Urothelium cell line (cell line): ENCODE measurements around the gene MRPL20.
A peak's percentile ranks its signal among the peaks of the same experiment; 100 is the strongest.
"Not testable (repeated sequence)": the region's sequence is repeated elsewhere in the genome, so short reads cannot be mapped to it uniquely, and the experiment has no call there.

ENCODE experiments used
- DNase-seq: peaks from one replicate; pipeline ENCODE4 v3.0.0; 2011; ENCODE audit warnings: low spot score, mixed read lengths
- FAIRE-seq: peaks from 2 replicates; lab custom pipeline; 2011; peaks lifted over from hg19 to GRCh38; lab: Jason Lieb, UNC

Gene MRPL20

GRCh38 chr1:1406821-1407635 is at the start of gene MRPL20:
MRPL20 (minus strand) TSS chr1:1407293; CDS start chr1:1407217, 76 bp downstream.
- DNase-seq (peak; percentile 92), FAIRE-seq (peak; percentile 69)

DNA sequence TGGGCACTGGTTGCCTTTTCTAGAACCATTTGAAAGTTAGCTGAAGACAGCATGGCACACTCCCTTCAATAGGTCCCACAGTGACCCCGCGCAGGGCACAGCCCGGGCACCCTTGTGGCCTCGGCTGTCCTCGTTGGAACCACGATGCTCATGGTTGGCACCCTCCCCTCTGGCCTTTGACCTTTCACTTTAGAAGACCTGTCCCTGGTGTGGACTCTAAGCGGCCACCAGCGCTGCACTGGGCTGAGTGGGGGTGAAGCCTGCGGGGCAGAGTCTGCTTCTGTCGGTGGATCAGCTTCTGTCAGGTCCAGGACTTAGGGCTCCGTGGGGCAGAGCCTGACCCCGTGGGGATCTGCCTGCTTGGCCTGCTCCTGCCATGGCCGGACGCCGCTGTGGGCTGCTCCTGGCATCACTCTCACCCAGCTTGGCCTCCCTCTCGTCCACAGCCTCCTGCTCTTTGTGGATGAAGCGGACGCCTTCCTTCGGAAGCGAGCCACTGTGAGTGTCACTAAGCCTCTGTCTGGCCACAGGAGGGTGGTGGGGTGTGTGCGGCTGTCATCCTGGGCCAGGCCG is 49.7 kb upstream of the MRPL20 start:
- FAIRE-seq, DNase-seq: not testable (repeated sequence)

- FAIRE-seq, DNase-seq: not testable (repeated sequence)
These were observed 48.8 kb upstream of the MRPL20 start for GRCh38 chr1:1455934-1456333.

DNA sequence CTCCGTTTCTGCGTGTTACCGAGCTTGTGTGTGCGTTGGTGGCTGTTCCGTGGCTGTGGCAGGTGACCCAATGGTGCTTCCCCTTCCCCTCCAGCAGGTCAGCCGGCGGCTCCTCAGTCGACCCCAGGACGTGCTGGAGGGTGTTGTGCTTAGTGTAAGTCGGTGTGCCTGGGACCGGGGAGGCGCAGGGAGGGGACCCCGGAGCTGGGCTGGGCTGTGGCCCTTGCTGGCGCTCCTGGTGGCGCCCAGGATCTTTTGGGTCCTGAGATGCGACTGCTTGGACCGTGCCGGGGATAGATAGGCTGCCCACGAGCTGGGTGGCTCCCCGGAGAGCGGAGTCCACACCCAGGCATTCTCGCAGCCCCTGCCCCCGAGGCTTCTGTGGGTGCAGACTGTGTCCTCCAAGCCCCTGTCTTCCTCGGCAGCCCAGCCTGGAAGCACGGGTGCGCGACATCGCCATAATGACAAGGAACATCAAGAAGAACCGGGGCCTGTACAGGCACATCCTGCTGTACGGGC is 48.3 kb upstream of the MRPL20 start:
- no peak for DNase-seq
- FAIRE-seq, result no peak

GRCh38 chr1:1454286-1455056 is 47.4 kb upstream of the MRPL20 start:
- not testable (repeated sequence) for DNase-seq, FAIRE-seq

DNA sequence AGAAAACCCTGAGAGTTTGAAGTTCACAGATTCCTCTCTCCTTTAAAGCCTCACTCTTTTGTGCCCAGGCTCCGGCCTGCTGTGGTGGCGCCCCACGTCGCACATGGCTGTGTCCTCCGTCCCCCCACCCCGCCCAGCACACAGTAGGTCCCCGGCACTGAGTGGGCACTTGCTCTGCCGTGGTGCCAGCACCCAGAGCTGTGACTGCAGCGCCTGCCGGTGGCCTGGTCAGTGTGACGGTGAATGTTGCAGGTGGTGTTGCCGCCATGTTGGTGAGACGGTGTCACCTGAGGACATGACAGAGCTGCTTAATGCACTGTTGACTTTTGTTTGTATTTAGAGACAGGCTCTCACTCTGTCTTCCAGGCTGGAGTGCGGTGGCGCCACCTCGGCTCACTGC is 45.8 kb upstream of the MRPL20 start:
- no peak for DNase-seq
- no peak for FAIRE-seq

GRCh38 chr1:1452365-1452739 is 45.3 kb upstream of the MRPL20 start:
- DNase-seq, FAIRE-seq: not testable (repeated sequence)

- DNase-seq (no peak), FAIRE-seq (no peak)
These were observed 44.7 kb upstream of the MRPL20 start for GRCh38 chr1:1451696-1452364.

DNA sequence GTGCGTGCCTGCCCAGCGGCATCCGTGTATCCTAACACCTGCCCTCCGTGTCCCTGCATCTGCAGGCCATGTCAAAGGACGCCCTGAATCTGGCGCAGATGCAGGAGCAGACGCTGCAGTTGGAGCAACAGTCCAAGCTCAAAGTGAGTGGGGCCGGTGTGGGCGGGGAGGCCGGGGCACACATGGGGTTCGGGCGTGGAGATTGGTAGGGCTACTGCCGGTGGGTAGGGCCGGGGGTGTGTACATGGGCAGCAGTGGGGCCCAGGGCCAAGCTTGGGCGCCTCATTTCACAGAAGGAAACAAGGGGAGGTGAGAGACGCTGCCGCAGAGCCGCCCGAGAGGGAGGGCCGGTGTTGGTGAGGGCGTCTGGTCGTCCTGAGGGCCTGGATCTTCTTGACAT is 43.5 kb upstream of the MRPL20 start:
- not testable (repeated sequence) for DNase-seq
- peak; percentile 75 for FAIRE-seq

DNA sequence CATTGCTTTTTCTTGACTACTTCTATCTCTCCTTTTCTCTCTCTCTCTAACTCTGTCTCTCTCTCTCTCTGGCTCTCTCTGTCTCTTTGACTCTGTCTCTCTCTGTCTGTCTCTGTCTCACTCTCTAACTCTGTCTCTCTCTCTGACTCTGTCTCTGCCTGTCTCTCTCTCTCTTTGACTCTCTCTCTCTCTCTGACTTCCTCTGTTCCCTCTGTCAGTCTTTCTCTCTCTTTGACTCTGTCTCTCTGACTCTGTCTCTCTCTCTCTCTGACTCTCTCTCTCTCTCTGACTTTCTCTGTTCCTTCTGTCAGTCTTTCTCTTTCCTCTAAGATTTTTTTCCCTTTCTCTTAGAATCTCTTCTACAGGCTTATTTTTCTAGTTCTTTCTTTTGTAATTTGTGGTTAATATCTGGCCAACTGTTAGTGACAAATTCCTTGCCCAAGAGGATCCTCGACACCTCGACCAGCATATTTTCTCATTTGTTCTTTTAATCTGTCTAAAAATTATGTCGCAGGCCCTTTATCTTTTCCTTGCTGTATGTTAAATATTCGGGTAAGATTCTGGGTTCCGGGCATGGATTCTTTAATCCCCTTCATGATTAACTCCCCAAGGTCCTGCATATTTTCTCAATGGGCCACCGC is 42.1 kb upstream of the MRPL20 start, which contains the start of gene ATAD3C:
Gene ATAD3C, plus strand, starts transcription at position 591 of the 641 bp plus-strand sequence. CDS start 995 bp downstream, outside the sequence.
- FAIRE-seq (no peak), DNase-seq (no peak)

DNA sequence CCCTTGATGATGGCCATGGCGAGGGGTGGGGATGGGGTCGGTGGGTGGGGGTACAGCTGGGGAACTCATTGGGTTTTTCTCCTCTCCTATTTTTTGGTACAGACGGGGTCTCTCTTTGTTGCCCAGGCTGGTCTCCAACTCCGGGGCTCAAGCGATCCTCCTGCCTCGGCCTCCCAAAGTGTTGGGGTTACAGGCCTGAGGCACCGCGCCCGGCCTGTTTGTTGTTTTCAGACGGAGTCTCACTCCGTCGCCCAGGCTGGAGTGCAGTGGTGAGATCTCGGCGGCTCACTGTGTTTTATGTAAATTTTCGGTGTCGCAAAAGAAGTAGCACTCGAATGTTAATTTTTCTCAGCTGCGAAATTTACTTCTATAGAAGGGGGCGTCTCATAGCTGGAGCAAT is 39.5 kb upstream of the MRPL20 start:
- not testable (repeated sequence) for DNase-seq, FAIRE-seq

GRCh38 chr1:1442069-1442770 is 35.1 kb upstream of the MRPL20 start:
- FAIRE-seq, result no peak
- DNase-seq, result no peak

DNA sequence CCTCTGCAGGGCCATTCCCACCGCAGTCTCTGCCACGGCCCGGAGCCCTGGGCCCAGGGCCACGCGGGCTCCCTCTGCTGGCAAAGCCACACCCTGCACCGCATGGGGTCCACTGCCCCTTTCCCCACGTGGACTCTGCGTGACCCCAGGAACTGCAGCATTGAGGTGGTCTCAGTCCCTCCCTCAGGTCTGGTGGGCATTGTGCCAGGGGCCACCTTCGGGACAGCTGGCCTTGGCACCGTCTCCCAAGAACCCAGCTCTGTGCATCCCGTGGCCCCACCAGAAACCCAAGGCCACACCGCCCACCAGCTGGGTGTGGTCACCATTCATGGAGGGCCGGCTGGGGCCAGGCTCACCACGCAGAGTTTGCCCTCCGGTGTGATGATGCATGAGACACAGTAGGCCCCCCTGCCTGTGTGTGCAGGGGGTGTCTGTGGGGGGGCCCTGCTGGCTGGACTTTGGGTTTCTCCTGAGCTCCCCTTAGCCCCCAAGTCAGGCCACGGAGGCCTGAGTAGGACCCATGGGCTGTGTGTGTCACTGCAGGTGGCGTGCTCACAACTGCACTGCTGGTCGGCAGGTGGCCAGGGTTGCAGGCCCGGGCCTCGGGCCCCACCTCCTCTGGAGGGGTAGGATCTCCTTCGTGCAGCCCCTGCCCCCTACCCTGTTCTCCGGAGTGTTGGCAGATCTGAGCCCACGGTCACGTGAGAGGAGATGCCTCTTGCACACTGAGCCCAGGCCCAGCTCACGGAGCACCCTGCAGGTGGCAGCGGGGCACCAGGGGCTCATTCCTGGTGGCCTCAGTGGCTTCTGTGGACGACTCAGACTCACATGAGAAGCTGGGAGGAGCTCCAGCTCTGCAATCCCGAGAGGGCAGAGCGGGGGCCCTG is 34.2 kb upstream of the MRPL20 start:
- DNase-seq (peak; percentile 77), FAIRE-seq (no peak)

GRCh38 chr1:1440262-1441001 is 33.3 kb upstream of the MRPL20 start:
- no peak for FAIRE-seq

DNA sequence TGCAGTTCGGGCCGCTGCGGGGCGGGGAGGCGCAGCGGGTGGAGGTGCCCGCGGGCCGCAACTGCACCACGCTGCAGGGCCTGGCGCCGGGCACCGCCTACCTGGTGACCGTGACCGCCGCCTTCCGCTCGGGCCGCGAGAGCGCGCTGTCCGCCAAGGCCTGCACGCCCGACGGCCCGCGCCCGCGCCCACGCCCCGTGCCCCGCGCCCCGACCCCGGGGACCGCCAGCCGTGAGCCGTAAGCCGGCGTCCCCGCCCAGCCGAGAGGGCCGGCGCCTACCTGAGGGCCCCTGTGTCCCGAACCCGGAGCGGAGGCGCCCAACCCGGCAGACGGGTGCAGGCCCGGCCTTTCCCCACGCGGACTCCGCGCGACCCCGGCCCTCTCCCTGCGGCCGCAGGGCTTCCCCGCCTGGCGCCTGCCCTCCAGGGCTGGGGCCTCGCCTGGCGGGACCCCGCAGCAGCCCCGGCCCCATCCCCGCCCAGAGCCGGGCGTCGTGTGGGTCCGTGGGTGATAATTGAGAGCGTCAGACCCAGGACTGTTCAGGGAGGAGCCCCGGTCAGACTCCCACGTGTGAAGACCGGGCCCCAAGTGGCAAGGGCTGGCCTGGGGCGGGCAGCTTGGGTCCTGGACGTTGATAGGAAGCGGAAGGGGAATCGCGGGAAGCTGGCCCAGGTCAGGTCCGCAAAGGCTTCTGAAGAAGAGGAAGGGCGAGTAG is 32.6 kb upstream of the MRPL20 start:
- FAIRE-seq, result no peak
- DNase-seq, result no peak

More at GRCh38 chr1:1440262-1441001, 33.3 kb upstream of the MRPL20 start:
- no peak for DNase-seq

- DNase-seq, result no peak
- no peak for FAIRE-seq
These were observed 31.7 kb upstream of the MRPL20 start for GRCh38 chr1:1438531-1439381.
